ENCODE measurements around the gene GNAO1.

GNAO1 gene

GRCh38 chr16:56382459-56382858 lies 191.2 kb downstream of the GNAO1 start:
- TF ChIP-seq ISL1 (CRISPR knock-in tag; IDR thresholded peaks at IDR 0.05) (no peak), PATZ1 (CRISPR knock-in tag; IDR thresholded peaks at IDR 0.05; ENCODE audit: borderline replicate concordance) (no peak), PPARA (CRISPR knock-in tag; IDR thresholded peaks at IDR 0.05; ENCODE audit: borderline replicate concordance) (no peak), ZNF565 (CRISPR knock-in tag; conservative IDR thresholded peaks at IDR 0.05; ENCODE audit: low read depth) (no peak), POU6F1 (CRISPR knock-in tag; IDR thresholded peaks at IDR 0.05; ENCODE audit: borderline replicate concordance, low read depth) (no peak), ZNF8 (CRISPR knock-in tag; IDR thresholded peaks at IDR 0.05) (no peak), ZNF70 (CRISPR knock-in tag; IDR thresholded peaks at IDR 0.05) (no peak), CSRNP3 (CRISPR knock-in tag; IDR thresholded peaks at IDR 0.05) (no peak), CREB5 (CRISPR knock-in tag; IDR thresholded peaks at IDR 0.05; ENCODE audit: low read depth) (no peak), ZC3H10 (CRISPR knock-in tag; IDR thresholded peaks at IDR 0.05) (no peak), ZFP3 (CRISPR knock-in tag; IDR thresholded peaks at IDR 0.05) (no peak), ZFP30 (CRISPR knock-in tag; IDR thresholded peaks at IDR 0.05) (no peak), ESRRG (CRISPR knock-in tag; IDR thresholded peaks at IDR 0.05) (no peak), RARB (CRISPR knock-in tag; IDR thresholded peaks at IDR 0.05) (no peak), GLIS3 (CRISPR knock-in tag; IDR thresholded peaks at IDR 0.05) (no peak), CSDC2 (CRISPR knock-in tag; IDR thresholded peaks at IDR 0.05) (no peak), TCF4 (CRISPR knock-in tag; IDR thresholded peaks at IDR 0.05; ENCODE audit: borderline replicate concordance) (no peak)
- ATAC-seq: no peak

- TF ChIP-seq CSRNP3 (CRISPR knock-in tag; IDR thresholded peaks at IDR 0.05) (no peak), GLIS3 (CRISPR knock-in tag; IDR thresholded peaks at IDR 0.05) (no peak), BACH2 (CRISPR knock-in tag; IDR thresholded peaks at IDR 0.05; ENCODE audit: borderline replicate concordance) (no peak), CREB5 (CRISPR knock-in tag; IDR thresholded peaks at IDR 0.05; ENCODE audit: low read depth) (no peak), ZFP3 (CRISPR knock-in tag; IDR thresholded peaks at IDR 0.05) (no peak)
- ATAC-seq: peak; percentile 33; the same call in 2 of the 3 replicates
Measured at GRCh38 chr16:56382901-56383355, 191.6 kb downstream of the GNAO1 start.

GRCh38 chr16:56384074-56384721 lies 192.9 kb downstream of the GNAO1 start:
- ATAC-seq: no peak
- TF ChIP-seq OSR1 (CRISPR knock-in tag; IDR thresholded peaks at IDR 0.05) (no peak), CREB5 (CRISPR knock-in tag; IDR thresholded peaks at IDR 0.05; ENCODE audit: low read depth) (no peak), BACH2 (CRISPR knock-in tag; IDR thresholded peaks at IDR 0.05; ENCODE audit: borderline replicate concordance) (no peak), ZNF8 (CRISPR knock-in tag; IDR thresholded peaks at IDR 0.05) (no peak), ZC3H10 (CRISPR knock-in tag; IDR thresholded peaks at IDR 0.05) (no peak), ZNF70 (CRISPR knock-in tag; IDR thresholded peaks at IDR 0.05) (no peak), ZNF565 (CRISPR knock-in tag; conservative IDR thresholded peaks at IDR 0.05; ENCODE audit: low read depth) (no peak), TSHZ2 (CRISPR knock-in tag; IDR thresholded peaks at IDR 0.05) (no peak), ESRRG (CRISPR knock-in tag; IDR thresholded peaks at IDR 0.05) (no peak), CSRNP3 (CRISPR knock-in tag; IDR thresholded peaks at IDR 0.05) (no peak), CSDC2 (CRISPR knock-in tag; IDR thresholded peaks at IDR 0.05) (no peak), ZFP30 (CRISPR knock-in tag; IDR thresholded peaks at IDR 0.05) (no peak)
